ENCODE data around the gene SEC61A2. TPM values are rescaled to one million over a fixed set of nuclear protein-coding genes. Genes with fewer than 3 reads are reported as not detected.

Gene SEC61A2
- total and polyA plus RNA-seq, 2 donors (not counting 1 experiment from before 2014, with no cell fraction given): 10.7 to 20.2 TPM

DNA sequence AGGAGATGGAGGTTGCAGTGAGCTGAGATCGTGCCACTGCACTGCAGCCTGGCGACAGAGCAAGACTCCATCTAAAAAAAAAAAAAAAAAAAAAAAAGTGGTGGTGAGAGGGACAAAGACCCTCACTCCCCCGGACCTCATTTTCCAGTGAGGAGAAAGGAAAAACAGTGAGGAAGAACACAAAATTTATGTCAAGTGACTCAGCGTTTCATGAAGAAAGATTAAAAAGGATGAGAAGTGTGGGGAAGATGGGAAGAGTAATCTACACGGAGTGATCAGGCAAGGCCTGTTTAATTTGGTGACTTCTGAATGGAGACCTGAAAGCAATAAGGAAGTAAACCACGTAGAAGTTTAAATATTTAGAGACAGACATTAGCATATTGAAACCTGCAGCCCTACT is 59.2 kb downstream of the SEC61A2 start:
- ATAC-seq (ENCODE audit: low read depth) (no peak), DNase-seq (no peak)
- peaks cover 8% of the 10 kb centered on the region for H3K4me1 Mint-ChIP-seq
- Histone ChIP-seq H2AFZ (ENCODE audit: insufficient read depth, low read depth, low read length, poor library complexity, severe bottlenecking) (no peak overlapping the region), H3K36me3 (replicated peaks in 1 of 2; ENCODE audit: control extremely low read depth in 1 of 2, control insufficient read depth in 1 of 2, extremely low read depth in 1 of 2, insufficient read depth in 2 of 2, low read length in 1 of 2) (peaks cover 6 to 28% of the 10 kb centered on the region in 2 experiments), H3K4me3 (ENCODE audit: control extremely low read depth in 1 of 5, extremely low read depth in 1 of 5, insufficient read depth in 1 of 5, low read depth in 2 of 5, low read length in 4 of 5) (no peak overlapping the region), H3K4me2 (replicated peaks; ENCODE audit: low read depth, low read length, poor library complexity, severe bottlenecking) (no peak overlapping the region), H3K9me3 (ENCODE audit: control extremely low read depth in 1 of 3, control insufficient read depth in 2 of 3, insufficient read depth in 1 of 3, low read length in 2 of 3) (no peaks in the 10 kb centered on the region), H3K27ac (ENCODE audit: low read length in 2 of 2) (no peak overlapping the region), H4K20me1 (ENCODE audit: control insufficient read depth, insufficient read depth, low read length, poor library complexity, severe bottlenecking) (peaks cover 15% of the 10 kb centered on the region), H3K9ac (ENCODE audit: low read length) (no peak overlapping the region), H3K4me1 (ENCODE audit: control insufficient read depth in 2 of 2, insufficient read depth in 2 of 2, low read length in 2 of 2) (no peaks in the 10 kb centered on the region), H3K27me3 (replicated peaks in 1 of 4; ENCODE audit: control extremely low read depth in 1 of 4, control insufficient read depth in 3 of 4, insufficient read depth in 4 of 4, low read length in 3 of 4) (no peaks in the 10 kb centered on the region), H3K79me2 (ENCODE audit: control insufficient read depth, insufficient read depth, low read length) (peaks cover 68% of the 10 kb centered on the region)
- intact Hi-C loops (cut with micrococcal nuclease): no loop called here
- ChIA-PET CTCF (no interaction called here), POLR2A (interaction anchor here (0.6 kb wide), 1 partner anchor 190 kb away, joined by 3 read pairs; no protein-coding TSS in a partner anchor)
- 92% methylated on average over 2 of the region's 6 CpGs for WGBS (ENCODE audit: insufficient coverage)
- H3K27me3 Mint-ChIP-seq: no peaks in the 10 kb centered on the region
- no peak overlapping the region for H3K27ac Mint-ChIP-seq
- TF ChIP-seq EZH2 (IDR thresholded peaks at IDR 0.05; ENCODE audit: borderline replicate concordance, insufficient read depth, low read depth, low read length, poor library complexity, severe bottlenecking): no peak
- TF ChIP-seq, protein P1, sequence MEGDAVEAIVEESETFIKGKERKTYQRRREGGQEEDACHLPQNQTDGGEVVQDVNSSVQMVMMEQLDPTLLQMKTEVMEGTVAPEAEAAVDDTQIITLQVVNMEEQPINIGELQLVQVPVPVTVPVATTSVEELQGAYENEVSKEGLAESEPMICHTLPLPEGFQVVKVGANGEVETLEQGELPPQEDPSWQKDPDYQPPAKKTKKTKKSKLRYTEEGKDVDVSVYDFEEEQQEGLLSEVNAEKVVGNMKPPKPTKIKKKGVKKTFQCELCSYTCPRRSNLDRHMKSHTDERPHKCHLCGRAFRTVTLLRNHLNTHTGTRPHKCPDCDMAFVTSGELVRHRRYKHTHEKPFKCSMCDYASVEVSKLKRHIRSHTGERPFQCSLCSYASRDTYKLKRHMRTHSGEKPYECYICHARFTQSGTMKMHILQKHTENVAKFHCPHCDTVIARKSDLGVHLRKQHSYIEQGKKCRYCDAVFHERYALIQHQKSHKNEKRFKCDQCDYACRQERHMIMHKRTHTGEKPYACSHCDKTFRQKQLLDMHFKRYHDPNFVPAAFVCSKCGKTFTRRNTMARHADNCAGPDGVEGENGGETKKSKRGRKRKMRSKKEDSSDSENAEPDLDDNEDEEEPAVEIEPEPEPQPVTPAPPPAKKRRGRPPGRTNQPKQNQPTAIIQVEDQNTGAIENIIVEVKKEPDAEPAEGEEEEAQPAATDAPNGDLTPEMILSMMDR (IDR thresholded peaks at IDR 0.05): no peak
- no peaks in the 10 kb centered on the region for H3K9me3 Mint-ChIP-seq (ENCODE audit: insufficient read depth)
- H3K4me3 Mint-ChIP-seq: no peak overlapping the region

DNA sequence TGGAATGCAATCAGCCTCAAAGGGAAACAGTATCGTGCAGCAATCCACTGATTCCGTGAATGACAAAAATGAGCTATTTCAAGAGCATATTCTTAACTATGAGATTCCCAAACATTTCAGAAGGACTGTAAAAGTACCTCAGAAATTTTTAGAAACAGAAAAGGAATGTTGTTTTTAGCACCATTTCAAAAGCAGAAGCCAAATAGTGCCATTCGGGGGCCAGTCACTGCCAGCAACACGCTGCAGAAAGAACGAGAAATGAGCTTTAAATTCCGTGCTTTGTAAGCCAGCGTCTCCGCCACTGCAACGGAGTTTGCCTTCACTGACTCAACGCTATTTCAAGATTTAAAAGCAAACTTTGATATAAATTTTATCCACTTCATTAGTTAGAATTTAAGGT is 59.9 kb downstream of the SEC61A2 start:
- Histone ChIP-seq H3K79me2 (ENCODE audit: control insufficient read depth, insufficient read depth, low read length) (peaks cover 76% of the 10 kb centered on the region), H3K4me2 (replicated peaks; ENCODE audit: low read depth, low read length, poor library complexity, severe bottlenecking) (no peak overlapping the region), H4K20me1 (ENCODE audit: control insufficient read depth, insufficient read depth, low read length, poor library complexity, severe bottlenecking) (peaks cover 15% of the 10 kb centered on the region), H2AFZ (ENCODE audit: insufficient read depth, low read depth, low read length, poor library complexity, severe bottlenecking) (no peak overlapping the region), H3K27ac (ENCODE audit: low read length in 2 of 2) (no peak overlapping the region), H3K9me3 (ENCODE audit: control extremely low read depth in 1 of 3, control insufficient read depth in 2 of 3, insufficient read depth in 1 of 3, low read length in 2 of 3) (no peaks in the 10 kb centered on the region), H3K27me3 (replicated peaks in 1 of 4; ENCODE audit: control extremely low read depth in 1 of 4, control insufficient read depth in 3 of 4, insufficient read depth in 4 of 4, low read length in 3 of 4) (no peaks in the 10 kb centered on the region), H3K4me3 (ENCODE audit: control extremely low read depth in 1 of 5, extremely low read depth in 1 of 5, insufficient read depth in 1 of 5, low read depth in 2 of 5, low read length in 4 of 5) (no peak overlapping the region), H3K4me1 (ENCODE audit: control insufficient read depth in 2 of 2, insufficient read depth in 2 of 2, low read length in 2 of 2) (peaks cover 5% of the 10 kb centered on the region in 2 donors), H3K36me3 (replicated peaks in 1 of 2; ENCODE audit: control extremely low read depth in 1 of 2, control insufficient read depth in 1 of 2, extremely low read depth in 1 of 2, insufficient read depth in 2 of 2, low read length in 1 of 2) (peaks cover 4 to 25% of the 10 kb centered on the region in 2 experiments), H3K9ac (ENCODE audit: low read length) (no peak overlapping the region)
- no peaks in the 10 kb centered on the region for H3K27me3 Mint-ChIP-seq
- no peak overlapping the region for H3K27ac Mint-ChIP-seq
- TF ChIP-seq, protein P1 (IDR thresholded peaks at IDR 0.05): no peak
- TF ChIP-seq EZH2 (IDR thresholded peaks at IDR 0.05; ENCODE audit: borderline replicate concordance, insufficient read depth, low read depth, low read length, poor library complexity, severe bottlenecking): no peak
- intact Hi-C loops (cut with micrococcal nuclease): no loop called here
- no peak for DNase-seq
- ChIA-PET CTCF (no interaction called here), POLR2A (no interaction called here)
- WGBS (ENCODE audit: insufficient coverage): 96% methylated on average over 8 of the region's 10 CpGs
- H3K4me3 Mint-ChIP-seq: no peak overlapping the region
- H3K9me3 Mint-ChIP-seq (ENCODE audit: insufficient read depth): no peaks in the 10 kb centered on the region
- H3K4me1 Mint-ChIP-seq: peaks cover 12% of the 10 kb centered on the region
- no peak for ATAC-seq (ENCODE audit: low read depth)

All from B cell (primary cell).